HUES64 (cell line): ENCODE measurements around the gene NANOS3.
"Not testable (repeated sequence)": the region's sequence is repeated elsewhere in the genome, so short reads cannot be mapped to it uniquely, and the experiment has no call there.

Source experiments
- H3K27ac ChIP-seq: 2 replicates; pipeline ENCODE4 v1.7.0; 2013; ENCODE audit warnings: low read depth, low read length, inconsistent platforms
- H3K27me3 ChIP-seq: 2 replicates; pipeline ENCODE4 v1.6.1; 2013; ENCODE audit warnings: mild to moderate bottlenecking, low read length; ENCODE audit not compliant: insufficient read depth
- H3K36me3 ChIP-seq: 2 replicates; pipeline ENCODE4 v1.6.1; 2013; ENCODE audit warnings: mild to moderate bottlenecking, low read length; ENCODE audit not compliant: insufficient read depth
- H3K4me1 ChIP-seq: 2 replicates; pipeline ENCODE4 v1.6.1; 2013; ENCODE audit warnings: mild to moderate bottlenecking, low read length, moderate library complexity; ENCODE audit not compliant: insufficient read depth
- H3K4me3 ChIP-seq: 2 replicates; pipeline ENCODE4 v1.5.1; 2013; ENCODE audit warnings: mild to moderate bottlenecking, low read length, moderate library complexity
- H3K9ac ChIP-seq: 2 replicates; pipeline ENCODE4 v1.6.1; 2013; ENCODE audit warnings: mild to moderate bottlenecking, low read depth, low read length
- H3K9me3 ChIP-seq: 2 replicates; pipeline ENCODE4 v1.6.1; 2013; ENCODE audit warnings: low read depth, low read length; ENCODE audit not compliant: insufficient read depth
- WGBS: fragments of 150-250, 120-280 bp; methylation state at CpG from one replicate; pipeline ENCODE4 v1.1.7; 2013; ENCODE audit warnings: missing lambda C conversion rate; 5-methylcytosine and 5-hydroxymethylcytosine counted together

NANOS3 gene

GRCh38 chr19:13846557-13847406 lies 30.2 kb upstream of the NANOS3 start:
- 3% methylated on average over 23 of the region's 23 CpGs for WGBS
- peak overlapping the region; percentile 97 for H3K9ac ChIP-seq
- H3K4me1 ChIP-seq, result peaks cover 33% of the 10 kb centered on the region

GRCh38 chr19:13847407-13848339 lies 29.3 kb upstream of the NANOS3 start:
- Histone ChIP-seq H3K9ac (peak overlapping the region; percentile 97), H3K27me3 (no peaks in the 10 kb centered on the region), H3K27ac (peak overlapping the region; percentile 99), H3K9me3 (no peaks in the 10 kb centered on the region), H3K4me3 (peak overlapping the region; percentile 71), H3K4me1 (peaks cover 33% of the 10 kb centered on the region), H3K36me3 (no peaks in the 10 kb centered on the region)
- 7% methylated on average over 40 of the region's 47 CpGs for WGBS

More at GRCh38 chr19:13846557-13847406, 30.2 kb upstream of the NANOS3 start:
- Histone ChIP-seq H3K4me3 (peak overlapping the region; percentile 71), H3K27me3 (no peaks in the 10 kb centered on the region), H3K36me3 (no peaks in the 10 kb centered on the region), H3K9me3 (no peaks in the 10 kb centered on the region), H3K27ac (peak overlapping the region; percentile 99)

DNA sequence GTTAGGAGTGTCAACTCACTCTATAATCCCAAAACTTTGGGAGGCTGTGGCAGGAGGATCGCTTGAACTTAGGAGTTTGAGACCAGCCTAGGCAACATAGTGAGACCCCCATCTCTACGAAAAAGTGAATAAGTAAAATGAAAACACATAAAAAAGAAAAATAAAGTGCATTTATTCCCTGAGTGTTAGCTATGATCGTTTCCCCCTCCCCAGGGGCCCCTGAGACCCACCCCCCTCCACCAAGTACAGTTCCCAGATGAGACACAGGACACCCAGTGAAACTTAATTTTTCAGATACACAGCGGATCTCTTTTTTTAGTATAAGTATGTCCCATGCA lies 28.6 kb upstream of the NANOS3 start:
- Histone ChIP-seq H3K4me3 (no peak overlapping the region), H3K9me3 (no peaks in the 10 kb centered on the region), H3K9ac (no peak overlapping the region), H3K36me3 (no peaks in the 10 kb centered on the region), H3K27me3 (no peaks in the 10 kb centered on the region), H3K27ac (peak overlapping the region; percentile 99; the same call in 1 of the 2 replicates), H3K4me1 (peaks cover 29% of the 10 kb centered on the region)
- 75% methylated on average over 1 of the region's 4 CpGs for WGBS

GRCh38 chr19:13848798-13849676 lies 27.9 kb upstream of the NANOS3 start:
- no peaks in the 10 kb centered on the region for H3K36me3 ChIP-seq
- H3K4me3 ChIP-seq, result no peak overlapping the region
- no peaks in the 10 kb centered on the region for H3K9me3 ChIP-seq
- WGBS, result 78% methylated on average over 16 of the region's 16 CpGs
- no peaks in the 10 kb centered on the region for H3K27me3 ChIP-seq
- no peak overlapping the region for H3K27ac ChIP-seq
- H3K4me1 ChIP-seq, result peaks cover 22% of the 10 kb centered on the region
- no peak overlapping the region; the same call in 1 of the 2 replicates for H3K9ac ChIP-seq

DNA sequence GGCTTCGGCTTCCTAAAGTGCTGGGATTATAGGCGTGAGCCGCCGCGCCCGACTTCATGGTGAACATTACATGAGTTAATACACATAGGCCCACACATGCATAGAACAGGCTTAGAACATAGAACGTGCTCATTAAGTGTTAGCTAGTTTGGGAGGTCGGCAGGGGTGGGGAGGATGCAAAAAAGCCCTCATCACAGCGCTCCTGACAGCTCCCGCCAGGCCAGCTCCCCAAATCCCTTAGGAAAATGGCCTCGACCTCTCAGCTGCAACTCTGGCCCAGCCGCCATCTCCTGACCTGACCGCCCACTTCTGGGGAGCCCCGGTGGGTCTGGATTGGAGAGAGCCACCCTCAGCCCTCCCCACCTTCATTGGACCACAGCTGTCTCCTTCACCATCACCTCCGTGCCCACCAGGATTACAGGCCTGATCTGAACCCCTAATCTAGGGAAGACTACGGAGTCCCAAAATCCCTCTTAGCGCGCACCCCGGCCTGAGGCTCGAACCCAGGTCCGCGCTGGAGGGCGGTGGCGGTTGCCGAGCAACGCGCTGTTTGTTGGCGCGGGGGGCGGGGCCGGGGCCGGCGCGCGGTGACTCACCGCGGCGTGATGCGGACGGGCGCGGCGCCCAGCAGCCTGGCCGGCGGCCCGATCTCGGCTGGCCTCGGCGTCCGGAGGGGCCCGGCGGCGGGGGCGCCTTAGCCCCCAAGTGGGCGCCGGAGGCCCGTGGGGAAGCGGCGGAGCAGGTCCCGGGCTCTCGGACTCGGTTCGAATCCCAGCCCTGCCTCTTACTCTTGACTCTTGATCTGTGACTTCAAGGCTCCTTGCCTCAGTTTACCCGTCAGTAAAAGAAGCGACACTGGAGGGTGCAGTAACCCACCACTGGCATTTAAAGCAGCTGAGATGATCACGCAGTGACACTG lies 26.7 kb upstream of the NANOS3 start:
- Histone ChIP-seq H3K4me1 (peaks cover 19% of the 10 kb centered on the region), H3K27me3 (no peaks in the 10 kb centered on the region), H3K36me3 (no peaks in the 10 kb centered on the region), H3K4me3 (peak overlapping the region; percentile 32), H3K9ac (peak overlapping the region; percentile 63), H3K9me3 (no peaks in the 10 kb centered on the region), H3K27ac (peak overlapping the region; percentile 72; the same call in 1 of the 2 replicates)
- 20% methylated on average over 65 of the region's 66 CpGs for WGBS

GRCh38 chr19:13850910-13851733 lies 25.8 kb upstream of the NANOS3 start:
- Histone ChIP-seq H3K27ac (peak overlapping the region; percentile 79), H3K4me1 (peaks cover 19% of the 10 kb centered on the region), H3K9me3 (no peaks in the 10 kb centered on the region), H3K9ac (peak overlapping the region; percentile 63), H3K27me3 (no peaks in the 10 kb centered on the region), H3K36me3 (no peaks in the 10 kb centered on the region), H3K4me3 (peak overlapping the region; percentile 32; the same call in 1 of the 2 replicates)
- 50% methylated on average over 26 of the region's 26 CpGs for WGBS

DNA sequence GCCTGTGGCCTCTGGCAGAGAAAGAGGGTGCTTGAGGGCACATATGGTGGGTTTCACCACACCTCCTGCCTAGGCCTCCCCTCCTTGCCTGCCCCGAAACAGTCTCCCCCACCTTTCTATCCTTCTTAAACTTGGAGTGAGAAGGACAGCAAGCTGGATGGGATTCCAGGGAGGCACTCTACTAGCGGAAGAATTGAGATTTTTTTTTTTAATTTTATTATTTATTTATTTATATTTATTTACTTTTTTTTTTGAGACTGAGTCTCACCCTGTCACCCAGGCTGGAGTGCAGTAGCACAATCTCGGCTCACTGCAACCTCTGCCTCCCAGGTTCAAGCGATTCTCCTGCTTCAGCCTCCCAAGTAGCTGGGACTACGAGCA lies 25.2 kb upstream of the NANOS3 start:
- Histone ChIP-seq H3K4me1 (peaks cover 18% of the 10 kb centered on the region), H3K9ac (peak overlapping the region; percentile 29; the same call in 1 of the 2 replicates), H3K27ac (peak overlapping the region; percentile 79)
- not testable (repeated sequence) for H3K9me3 ChIP-seq, H3K27me3 ChIP-seq, H3K4me3 ChIP-seq, H3K36me3 ChIP-seq
- WGBS, result 92% methylated on average over 3 of the region's 5 CpGs

GRCh38 chr19:13852171-13852707 lies 24.7 kb upstream of the NANOS3 start:
- not testable (repeated sequence) for H3K27me3 ChIP-seq, H3K9me3 ChIP-seq, H3K9ac ChIP-seq, H3K36me3 ChIP-seq, H3K4me3 ChIP-seq
- H3K27ac ChIP-seq, result 0 out of 2 replicates have a peak overlapping the region, but pooled peaks have one; percentile 17
- WGBS, result 84% methylated on average over 12 of the region's 12 CpGs
- peaks cover 15% of the 10 kb centered on the region; the same call in 1 of the 2 replicates for H3K4me1 ChIP-seq

GRCh38 chr19:13856497-13856896 lies 20.4 kb upstream of the NANOS3 start:
- Histone ChIP-seq H3K9ac (no peak overlapping the region), H3K36me3 (no peaks in the 10 kb centered on the region), H3K27ac (no peak overlapping the region), H3K4me3 (no peak overlapping the region), H3K4me1 (peaks cover 2% of the 10 kb centered on the region), H3K27me3 (no peaks in the 10 kb centered on the region), H3K9me3 (no peaks in the 10 kb centered on the region)
- 86% methylated on average over 2 of the region's 2 CpGs for WGBS
